ENCODE measurements around the gene PIAS2.
"Not testable (repeated sequence)": the region's sequence is repeated elsewhere in the genome, so short reads cannot be mapped to it uniquely, and the experiment has no call there.

PIAS2 gene

GRCh38 chr18:46858290-46858689 is 59.0 kb downstream of the PIAS2 start:
- no peak for TF ChIP-seq CTCF (conservative IDR thresholded peaks at IDR 0.05; ENCODE audit: low read depth, low read length)
- no peak for DNase-seq (ENCODE audit: low read depth)

GRCh38 chr18:46856973-46857372 is 60.3 kb downstream of the PIAS2 start:
- no peak for TF ChIP-seq CTCF (conservative IDR thresholded peaks at IDR 0.05; ENCODE audit: low read depth, low read length)
- H3K4me3 ChIP-seq (ENCODE audit: low read depth, low read length) = no peak overlapping the region
- DNase-seq (ENCODE audit: low read depth) = peak; percentile 24

More at GRCh38 chr18:46858290-46858689, 59.0 kb downstream of the PIAS2 start:
- H3K4me3 ChIP-seq (ENCODE audit: low read depth, low read length) = no peak overlapping the region

GRCh38 chr18:46849007-46849406 is 68.3 kb downstream of the PIAS2 start:
- no peak for DNase-seq (ENCODE audit: low read depth)
- no peak for TF ChIP-seq CTCF (conservative IDR thresholded peaks at IDR 0.05; ENCODE audit: low read depth, low read length)
- H3K4me3 ChIP-seq (ENCODE audit: low read depth, low read length) = no peak overlapping the region

GRCh38 chr18:46843372-46843771 is 73.9 kb downstream of the PIAS2 start:
- DNase-seq (ENCODE audit: low read depth) = no peak
- no peak overlapping the region for H3K4me3 ChIP-seq (ENCODE audit: low read depth, low read length)
- no peak for TF ChIP-seq CTCF (conservative IDR thresholded peaks at IDR 0.05; ENCODE audit: low read depth, low read length)

GRCh38 chr18:46842583-46842982 is 74.7 kb downstream of the PIAS2 start:
- H3K4me3 ChIP-seq (ENCODE audit: low read depth, low read length) = no peak overlapping the region

GRCh38 chr18:46833899-46834298 is 83.4 kb downstream of the PIAS2 start:
- DNase-seq (ENCODE audit: low read depth) = no peak
- no peak for TF ChIP-seq CTCF (conservative IDR thresholded peaks at IDR 0.05; ENCODE audit: low read depth, low read length)
- H3K4me3 ChIP-seq (ENCODE audit: low read depth, low read length) = no peak overlapping the region

More at GRCh38 chr18:46842583-46842982, 74.7 kb downstream of the PIAS2 start:
- DNase-seq (ENCODE audit: low read depth) = no peak
- TF ChIP-seq CTCF (conservative IDR thresholded peaks at IDR 0.05; ENCODE audit: low read depth, low read length) = no peak

- H3K4me3 ChIP-seq (ENCODE audit: low read depth, low read length) = no peak overlapping the region
- TF ChIP-seq CTCF (conservative IDR thresholded peaks at IDR 0.05; ENCODE audit: low read depth, low read length) = no peak
- DNase-seq (ENCODE audit: low read depth) = no peak
Measured at GRCh38 chr18:46832849-46833248, 84.5 kb downstream of the PIAS2 start.

- not testable (repeated sequence) for DNase-seq (ENCODE audit: low read depth); H3K4me3 ChIP-seq (ENCODE audit: low read depth, low read length)
Measured at GRCh38 chr18:46832422-46832821, 84.9 kb downstream of the PIAS2 start.
